NCI-H1105 treated with DMSO at 0.1 percent for 48 hours (cell line): Measurements from ENCODE around the gene FUT3.
A peak's percentile ranks its signal among the peaks of the same experiment; 100 is the strongest.

Experiments used
- DNase-seq: peaks from one replicate; lab custom pipeline; 2025; lab: John Stamatoyannopoulos, UW

Gene FUT3

DNA sequence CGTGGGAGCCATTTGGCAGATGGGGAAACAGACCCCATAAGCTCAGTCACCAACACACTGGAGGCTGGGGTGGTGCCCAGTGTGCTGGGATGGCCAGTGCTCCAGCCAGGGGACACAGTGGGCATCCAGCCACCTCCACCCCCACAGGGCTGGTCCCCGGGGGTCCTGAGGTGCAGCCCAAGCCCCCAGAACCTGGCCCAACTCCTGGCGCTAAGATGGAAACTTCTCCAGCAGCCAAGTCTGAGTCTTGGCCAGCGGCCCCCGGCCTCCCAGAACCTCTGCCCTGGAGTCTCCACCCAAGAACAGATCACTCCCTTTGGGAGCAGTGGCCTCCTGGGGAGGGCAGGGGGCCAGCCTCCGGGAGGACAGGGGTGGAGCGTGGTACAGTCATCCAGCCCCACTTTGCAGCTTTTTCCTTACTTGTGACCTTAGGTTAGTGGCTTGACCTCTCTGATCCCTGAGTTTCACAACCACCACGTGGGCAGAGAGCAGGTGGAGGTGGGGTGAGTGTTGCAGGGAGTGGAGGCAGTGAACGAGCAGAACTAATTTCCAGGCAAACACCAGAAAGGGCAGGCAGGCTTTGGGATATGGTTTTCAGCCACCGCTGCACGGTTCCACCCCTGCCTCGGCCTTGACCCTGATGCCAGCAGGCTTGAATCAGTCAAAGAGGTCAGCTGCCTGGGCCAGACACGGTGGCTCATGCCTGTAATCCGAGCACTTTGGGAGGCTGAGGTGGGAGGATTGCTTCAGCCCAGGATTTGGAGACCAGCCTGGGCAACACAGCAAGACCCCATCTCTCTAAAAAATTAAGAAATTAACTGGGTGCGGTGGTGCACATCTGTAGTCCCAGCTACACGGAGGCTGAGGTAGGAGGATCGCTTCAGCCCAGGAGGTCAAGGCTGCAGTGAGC is 50.6 kb downstream of the FUT3 start:
- no peak for DNase-seq

GRCh38 chr19:5799247-5800241 is 51.7 kb downstream of the FUT3 start:
- peak; percentile 51 for DNase-seq

GRCh38 chr19:5798244-5798643 is 53.0 kb downstream of the FUT3 start:
- DNase-seq = no peak

DNA sequence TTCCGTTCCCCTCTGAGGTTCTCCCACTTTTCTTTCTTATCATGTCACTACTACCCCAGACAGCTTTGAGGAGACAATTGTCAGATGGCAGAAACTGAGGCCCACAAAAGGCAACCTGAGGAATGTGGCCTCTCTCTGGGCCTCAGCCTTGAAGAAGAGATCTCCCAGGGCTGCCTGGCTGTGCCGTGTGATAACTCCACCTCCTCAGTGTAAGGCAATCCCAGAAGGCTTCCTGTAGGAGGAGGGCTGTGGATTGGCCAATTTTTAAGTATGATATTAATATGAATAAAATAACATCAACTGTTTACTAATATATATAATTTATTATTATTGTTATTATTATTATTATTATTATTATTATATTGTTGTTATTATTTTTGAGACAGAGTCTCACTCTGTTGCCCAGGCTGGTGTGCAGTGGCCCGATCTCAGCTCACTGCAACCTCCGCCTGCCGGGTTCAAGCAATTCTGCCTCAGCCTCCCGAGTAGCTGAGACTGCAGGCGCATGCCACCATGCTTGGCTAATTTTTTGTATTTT is 55.8 kb downstream of the FUT3 start:
- no peak for DNase-seq

DNA sequence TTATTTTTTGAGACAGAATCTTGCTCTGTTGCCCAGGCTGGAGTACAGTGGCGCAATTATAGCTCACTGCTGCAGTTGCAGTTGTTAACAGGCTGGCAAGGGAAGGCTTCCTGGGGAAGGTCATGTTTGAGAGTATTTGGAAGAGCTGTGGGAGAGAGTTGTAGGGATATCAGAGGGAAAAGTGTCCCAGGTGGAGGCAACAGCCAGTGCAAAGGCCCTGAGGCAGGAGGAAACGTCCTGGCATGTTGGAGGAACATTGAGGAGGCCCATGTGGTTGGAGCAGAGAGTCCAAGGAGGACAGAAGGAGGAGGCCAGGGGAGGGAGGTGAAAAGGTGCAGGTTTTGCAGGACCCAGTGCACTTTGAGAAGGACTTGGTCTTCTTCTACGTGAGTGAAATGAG is 58.1 kb downstream of the FUT3 start:
- DNase-seq = no peak
